ENCODE measurements around the gene BTF3. TPM values are rescaled to one million over a fixed set of nuclear protein-coding genes. Genes with fewer than 3 reads are reported as not detected.

BTF3 gene
- polyA plus RNA-seq, 3 donors = 486 to 559 (median 512) TPM

DNA sequence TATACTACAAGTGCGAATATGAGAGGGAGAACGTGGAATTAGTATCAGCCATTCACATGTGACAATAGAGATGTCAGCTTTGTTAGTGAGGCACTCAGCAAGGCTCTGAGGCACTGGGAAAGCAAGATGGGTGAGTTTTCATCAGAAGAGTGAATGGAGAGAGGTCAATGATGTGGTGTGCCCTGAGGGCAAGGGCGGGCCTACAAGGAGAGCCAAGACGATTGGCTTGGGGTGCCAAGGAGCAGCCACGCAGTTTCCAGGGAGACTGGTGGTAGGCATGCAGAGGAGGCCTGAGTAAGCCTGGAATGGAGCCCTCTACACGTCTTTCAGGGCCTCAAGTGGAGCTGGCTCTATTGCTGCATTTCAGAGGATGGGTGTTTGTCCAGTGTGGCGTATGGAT lies 24.7 kb downstream of the BTF3 start:
- Histone ChIP-seq H4K20me1 (ENCODE audit: insufficient read depth, low read length) (no peaks in the 10 kb centered on the region), H3K27me3 (ENCODE audit: control insufficient read depth in 2 of 2, insufficient read depth in 2 of 2, low read length in 2 of 2) (no peaks in the 10 kb centered on the region), H3K4me1 (ENCODE audit: control insufficient read depth in 1 of 2, insufficient read depth in 2 of 2, low read length in 2 of 2) (no peaks in the 10 kb centered on the region), H2AFZ (ENCODE audit: insufficient read depth, low read depth, low read length, poor library complexity, severe bottlenecking) (no peak overlapping the region), H3K9me3 (replicated peaks in 1 of 2; ENCODE audit: control insufficient read depth in 1 of 2, insufficient read depth in 1 of 2, low read length in 2 of 2) (no peaks in the 10 kb centered on the region), H3K4me3 (replicated peaks in 1 of 3; ENCODE audit: low read depth in 2 of 3, low read length in 3 of 3) (no peak overlapping the region), H3K4me2 (replicated peaks; ENCODE audit: extremely low read depth, low read length, poor library complexity, severe bottlenecking) (no peak overlapping the region), H3K79me2 (ENCODE audit: insufficient read depth, low read length) (no peaks in the 10 kb centered on the region), H3K9ac (ENCODE audit: insufficient read depth, low read length, poor library complexity, severe bottlenecking) (no peak overlapping the region), H3K36me3 (replicated peaks in 1 of 2; ENCODE audit: control insufficient read depth in 1 of 2, insufficient read depth in 2 of 2, low read length in 2 of 2) (no peaks in the 10 kb centered on the region), H3K27ac (ENCODE audit: low read depth in 1 of 2, low read length in 2 of 2) (no peak overlapping the region)
- 98% methylated on average over 7 of the region's 7 CpGs for WGBS (ENCODE audit: insufficient coverage)
- peaks cover 6% of the 10 kb centered on the region for H3K4me1 Mint-ChIP-seq
- DNase-seq = no peak
- H3K27ac Mint-ChIP-seq = no peak overlapping the region
- TF ChIP-seq, protein P1, sequence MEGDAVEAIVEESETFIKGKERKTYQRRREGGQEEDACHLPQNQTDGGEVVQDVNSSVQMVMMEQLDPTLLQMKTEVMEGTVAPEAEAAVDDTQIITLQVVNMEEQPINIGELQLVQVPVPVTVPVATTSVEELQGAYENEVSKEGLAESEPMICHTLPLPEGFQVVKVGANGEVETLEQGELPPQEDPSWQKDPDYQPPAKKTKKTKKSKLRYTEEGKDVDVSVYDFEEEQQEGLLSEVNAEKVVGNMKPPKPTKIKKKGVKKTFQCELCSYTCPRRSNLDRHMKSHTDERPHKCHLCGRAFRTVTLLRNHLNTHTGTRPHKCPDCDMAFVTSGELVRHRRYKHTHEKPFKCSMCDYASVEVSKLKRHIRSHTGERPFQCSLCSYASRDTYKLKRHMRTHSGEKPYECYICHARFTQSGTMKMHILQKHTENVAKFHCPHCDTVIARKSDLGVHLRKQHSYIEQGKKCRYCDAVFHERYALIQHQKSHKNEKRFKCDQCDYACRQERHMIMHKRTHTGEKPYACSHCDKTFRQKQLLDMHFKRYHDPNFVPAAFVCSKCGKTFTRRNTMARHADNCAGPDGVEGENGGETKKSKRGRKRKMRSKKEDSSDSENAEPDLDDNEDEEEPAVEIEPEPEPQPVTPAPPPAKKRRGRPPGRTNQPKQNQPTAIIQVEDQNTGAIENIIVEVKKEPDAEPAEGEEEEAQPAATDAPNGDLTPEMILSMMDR (IDR thresholded peaks at IDR 0.05) = no peak
- no peaks in the 10 kb centered on the region for H3K36me3 Mint-ChIP-seq
- no peaks in the 10 kb centered on the region for H3K9me3 Mint-ChIP-seq
- no peak overlapping the region for H3K4me3 Mint-ChIP-seq
- H3K27me3 Mint-ChIP-seq (ENCODE audit: low read depth in 3 of 3) = peaks cover 0 to 5% (median 1%) of the 10 kb centered on the region in 3 donors
- intact Hi-C loops (cut with micrococcal nuclease) = no loop called here

DNA sequence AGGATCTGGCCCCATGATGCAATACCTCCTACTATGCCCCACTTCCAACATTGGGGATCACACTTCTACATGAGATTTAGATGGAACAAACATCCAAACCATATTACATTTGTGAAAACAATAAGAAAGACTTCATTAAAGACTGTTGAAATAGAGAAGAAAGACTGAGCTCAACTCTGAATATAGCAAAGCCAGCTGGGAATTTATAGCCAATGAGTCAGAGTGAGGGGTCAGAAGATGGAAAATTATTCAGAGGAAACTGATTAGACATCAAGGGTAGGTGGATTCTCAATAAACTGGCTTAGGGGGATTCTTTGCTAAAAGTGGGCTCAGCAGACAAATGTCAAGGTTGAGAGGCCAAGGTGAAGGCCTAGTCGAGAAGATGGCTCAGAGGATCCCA lies 25.6 kb downstream of the BTF3 start:
- intact Hi-C loops (cut with micrococcal nuclease) = no loop called here
- no peak overlapping the region for H3K4me3 Mint-ChIP-seq
- no peak overlapping the region for H3K27ac Mint-ChIP-seq

More for the DNA sequence above, 25.6 kb downstream of the BTF3 start:
- H3K36me3 Mint-ChIP-seq = no peaks in the 10 kb centered on the region
- WGBS (ENCODE audit: insufficient coverage) = 100% methylated on average over 1 of the region's 1 CpG
- Histone ChIP-seq H3K36me3 (replicated peaks in 1 of 2; ENCODE audit: control insufficient read depth in 1 of 2, insufficient read depth in 2 of 2, low read length in 2 of 2) (no peaks in the 10 kb centered on the region), H3K4me3 (replicated peaks in 1 of 3; ENCODE audit: low read depth in 2 of 3, low read length in 3 of 3) (no peak overlapping the region), H3K4me1 (ENCODE audit: control insufficient read depth in 1 of 2, insufficient read depth in 2 of 2, low read length in 2 of 2) (no peaks in the 10 kb centered on the region), H4K20me1 (ENCODE audit: insufficient read depth, low read length) (no peaks in the 10 kb centered on the region), H3K9me3 (replicated peaks in 1 of 2; ENCODE audit: control insufficient read depth in 1 of 2, insufficient read depth in 1 of 2, low read length in 2 of 2) (no peaks in the 10 kb centered on the region), H3K9ac (ENCODE audit: insufficient read depth, low read length, poor library complexity, severe bottlenecking) (no peak overlapping the region), H3K79me2 (ENCODE audit: insufficient read depth, low read length) (no peaks in the 10 kb centered on the region), H3K4me2 (replicated peaks; ENCODE audit: extremely low read depth, low read length, poor library complexity, severe bottlenecking) (no peak overlapping the region), H3K27me3 (ENCODE audit: control insufficient read depth in 2 of 2, insufficient read depth in 2 of 2, low read length in 2 of 2) (peaks cover 0 to under 1% of the 10 kb centered on the region in 2 donors), H3K27ac (ENCODE audit: low read depth in 1 of 2, low read length in 2 of 2) (no peak overlapping the region), H2AFZ (ENCODE audit: insufficient read depth, low read depth, low read length, poor library complexity, severe bottlenecking) (no peak overlapping the region)
- H3K9me3 Mint-ChIP-seq = no peaks in the 10 kb centered on the region
- no peak for DNase-seq
- TF ChIP-seq, protein P1 (IDR thresholded peaks at IDR 0.05) = no peak
- H3K4me1 Mint-ChIP-seq = peaks cover 10% of the 10 kb centered on the region
- H3K27me3 Mint-ChIP-seq (ENCODE audit: low read depth in 3 of 3) = peaks cover 0 to 5% (median 3%) of the 10 kb centered on the region in 3 donors

All from CD14-positive monocyte (primary cell).